ENCODE results near the gene POLE2.
"Not testable (repeated sequence)": the region's sequence is repeated elsewhere in the genome, so short reads cannot be mapped to it uniquely, and the experiment has no call there.

Gene POLE2

GRCh38 chr14:49619273-49619672, 68.7 kb downstream of the POLE2 start:
- DNase-seq: not testable (repeated sequence)

- no peak for DNase-seq
Observed at GRCh38 chr14:49617852-49618519, 70.0 kb downstream of the POLE2 start.

- no peak for DNase-seq
Observed at GRCh38 chr14:49615776-49616175, 72.2 kb downstream of the POLE2 start.

GRCh38 chr14:49614196-49614595, 73.8 kb downstream of the POLE2 start:
- no peak for DNase-seq

GRCh38 chr14:49612671-49613070, 75.3 kb downstream of the POLE2 start:
- DNase-seq: no peak

- no peak for DNase-seq
Observed at GRCh38 chr14:49612251-49612650, 75.8 kb downstream of the POLE2 start.

GRCh38 chr14:49607583-49607982, 80.4 kb downstream of the POLE2 start:
- no peak for DNase-seq

- DNase-seq: peak; percentile 64 to 90
Observed at GRCh38 chr14:49598485-49599300, 89.3 kb downstream of the POLE2 start, which contains the start of gene LRR1. LRR1 (plus strand) TSS chr14:49598940; CDS start chr14:49599021, 81 bp downstream.

- no peak for DNase-seq
Observed at GRCh38 chr14:49598189-49598484, 89.9 kb downstream of the POLE2 start.

- DNase-seq: peak in 1 of 2 donors; percentile 13
Observed at GRCh38 chr14:49594347-49595091, 93.5 kb downstream of the POLE2 start.

Measured in bone marrow (tissue), 2 donors.